Loucy (cell line): Measurements from ENCODE around the gene ZNF423.

Experiments
- H2AFZ ChIP-seq: fragments of 200-600 bp; sonication (generic); 2 replicates; pipeline ENCODE4 v1.6.0; 2016; ENCODE audit warnings: antibody characterized with exemption, mild to moderate bottlenecking, low read length, moderate library complexity
- H3F3A ChIP-seq: fragments of 200-600 bp; 2 replicates; pipeline ENCODE4 v1.6.0; 2016; ENCODE audit warnings: antibody characterized with exemption, low read depth, mild to moderate bottlenecking
- H3K27me3 ChIP-seq: fragments of 200-600 bp; sonication (generic); 2 replicates; pipeline ENCODE4 v1.6.1; 2014; ENCODE audit warnings: low read length, mild to moderate bottlenecking; ENCODE audit not compliant: insufficient read depth, poor library complexity, severe bottlenecking
- H3K36me3 ChIP-seq: fragments of 200-600 bp; sonication (generic); 2 replicates; pipeline ENCODE4 v1.6.1; 2016; ENCODE audit warnings: low read length; ENCODE audit not compliant: insufficient read depth
- H3K4me1 ChIP-seq: fragments of 200-600 bp; sonication (generic); 2 replicates; pipeline ENCODE4 v1.5.1; 2014; ENCODE audit warnings: low read length, mild to moderate bottlenecking; ENCODE audit not compliant: insufficient read depth, poor library complexity, severe bottlenecking
- H3K4me2 ChIP-seq: fragments of 200-600 bp; sonication (generic); 2 replicates; pipeline ENCODE4 v1.6.0; 2014; ENCODE audit warnings: antibody characterized with exemption, low read length, low read depth, mild to moderate bottlenecking; ENCODE audit not compliant: poor library complexity, severe bottlenecking
- H3K4me3 ChIP-seq: fragments of 200-600 bp; sonication (generic); 2 replicates; pipeline ENCODE4 v1.5.1; 2014; ENCODE audit warnings: low read length, mild to moderate bottlenecking, mixed read lengths; ENCODE audit not compliant: poor library complexity, severe bottlenecking
- H3K79me2 ChIP-seq: fragments of 200-600 bp; sonication (generic); 2 replicates; pipeline ENCODE4 v1.6.1; 2014; ENCODE audit warnings: low read length; ENCODE audit not compliant: insufficient read depth
- H3K9ac ChIP-seq: fragments of 200-600 bp; sonication (generic); 2 replicates; pipeline ENCODE4 v1.6.0; 2014; ENCODE audit warnings: mild to moderate bottlenecking, low read depth, low read length, moderate library complexity; ENCODE audit not compliant: poor library complexity, severe bottlenecking
- H3K9me2 ChIP-seq: fragments of 200-600 bp; sonication (generic); replicated peaks from 2 replicates; pipeline ENCODE4 v1.6.1; 2016; ENCODE audit warnings: low read depth, low read length, mixed read lengths
- H3K9me3 ChIP-seq: fragments of 200-600 bp; sonication (generic); 2 replicates; pipeline ENCODE4 v1.6.1; 2014; ENCODE audit warnings: mild to moderate bottlenecking, antibody characterized with exemption, low read length, low read depth; ENCODE audit not compliant: insufficient read depth
- H4K20me1 ChIP-seq: fragments of 200-600 bp; sonication (generic); 2 replicates; pipeline ENCODE4 v1.6.0; 2014; ENCODE audit warnings: antibody characterized with exemption, low read length, mild to moderate bottlenecking; ENCODE audit not compliant: insufficient read depth, poor library complexity, severe bottlenecking
- EZH2phosphoT487 ChIP-seq: fragments of 200-600 bp; IDR thresholded peaks from 2 replicates; pipeline ENCODE4 v1.6.1; 2018; ENCODE audit warnings: antibody characterized with exemption, mild to moderate bottlenecking, moderate library complexity, borderline replicate concordance
- TF ChIP-seq, protein P1 (sequence below): fragments of 200-600 bp; sonication (generic); conservative IDR thresholded peaks from 2 replicates; pipeline ENCODE4 v1.5.1; 2014; ENCODE audit warnings: mild to moderate bottlenecking, antibody characterized with exemption, low read length

Gene ZNF423

DNA sequence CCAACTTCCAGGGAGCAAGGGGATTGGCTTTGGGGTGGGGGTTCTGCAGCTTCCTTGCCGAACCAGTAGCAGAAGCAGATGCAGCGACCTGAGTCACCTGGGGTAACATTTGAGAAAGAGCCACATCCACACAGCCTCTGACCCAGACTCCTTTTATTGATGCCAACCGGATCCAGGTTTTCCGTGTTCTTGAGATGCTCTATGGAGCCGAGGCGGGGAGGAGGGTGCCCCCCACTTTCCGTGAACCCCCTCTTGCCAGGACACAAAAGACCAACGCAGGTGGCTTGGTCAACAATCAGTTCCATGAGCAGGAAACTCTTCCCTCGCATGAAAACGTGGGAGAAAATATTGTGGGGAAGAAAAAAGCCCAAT is 356.5 kb downstream of the ZNF423 start:
- H3K79me2 ChIP-seq, result no peaks in the 10 kb centered on the region
- H3K9me2 ChIP-seq, result no peaks in the 10 kb centered on the region
- H3K36me3 ChIP-seq, result no peaks in the 10 kb centered on the region
- H3F3A ChIP-seq, result no peaks in the 10 kb centered on the region
- no peak overlapping the region for H2AFZ ChIP-seq
- no peaks in the 10 kb centered on the region for H3K9me3 ChIP-seq
- peaks cover 7% of the 10 kb centered on the region for H3K4me1 ChIP-seq
- no peaks in the 10 kb centered on the region for H4K20me1 ChIP-seq
- no peak overlapping the region for H3K4me3 ChIP-seq
- H3K9ac ChIP-seq, result no peak overlapping the region
- no peaks in the 10 kb centered on the region for H3K27me3 ChIP-seq
- H3K4me2 ChIP-seq, result no peak overlapping the region
- TF ChIP-seq, protein P1, sequence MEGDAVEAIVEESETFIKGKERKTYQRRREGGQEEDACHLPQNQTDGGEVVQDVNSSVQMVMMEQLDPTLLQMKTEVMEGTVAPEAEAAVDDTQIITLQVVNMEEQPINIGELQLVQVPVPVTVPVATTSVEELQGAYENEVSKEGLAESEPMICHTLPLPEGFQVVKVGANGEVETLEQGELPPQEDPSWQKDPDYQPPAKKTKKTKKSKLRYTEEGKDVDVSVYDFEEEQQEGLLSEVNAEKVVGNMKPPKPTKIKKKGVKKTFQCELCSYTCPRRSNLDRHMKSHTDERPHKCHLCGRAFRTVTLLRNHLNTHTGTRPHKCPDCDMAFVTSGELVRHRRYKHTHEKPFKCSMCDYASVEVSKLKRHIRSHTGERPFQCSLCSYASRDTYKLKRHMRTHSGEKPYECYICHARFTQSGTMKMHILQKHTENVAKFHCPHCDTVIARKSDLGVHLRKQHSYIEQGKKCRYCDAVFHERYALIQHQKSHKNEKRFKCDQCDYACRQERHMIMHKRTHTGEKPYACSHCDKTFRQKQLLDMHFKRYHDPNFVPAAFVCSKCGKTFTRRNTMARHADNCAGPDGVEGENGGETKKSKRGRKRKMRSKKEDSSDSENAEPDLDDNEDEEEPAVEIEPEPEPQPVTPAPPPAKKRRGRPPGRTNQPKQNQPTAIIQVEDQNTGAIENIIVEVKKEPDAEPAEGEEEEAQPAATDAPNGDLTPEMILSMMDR, result no peak

- H3K4me1 ChIP-seq, result peaks cover 7% of the 10 kb centered on the region
- no peak overlapping the region for H3K9ac ChIP-seq
- H4K20me1 ChIP-seq, result no peaks in the 10 kb centered on the region
- H3K36me3 ChIP-seq, result no peaks in the 10 kb centered on the region
- no peaks in the 10 kb centered on the region for H3K79me2 ChIP-seq
- no peaks in the 10 kb centered on the region for H3F3A ChIP-seq
- H2AFZ ChIP-seq, result no peak overlapping the region
- no peak for TF ChIP-seq EZH2phosphoT487
- TF ChIP-seq, protein P1, result no peak
- H3K4me2 ChIP-seq, result no peak overlapping the region
- H3K4me3 ChIP-seq, result no peak overlapping the region
- H3K27me3 ChIP-seq, result no peaks in the 10 kb centered on the region
- H3K9me3 ChIP-seq, result no peaks in the 10 kb centered on the region
- no peaks in the 10 kb centered on the region for H3K9me2 ChIP-seq
Observed at GRCh38 chr16:49498666-49499413, 357.1 kb downstream of the ZNF423 start.

DNA sequence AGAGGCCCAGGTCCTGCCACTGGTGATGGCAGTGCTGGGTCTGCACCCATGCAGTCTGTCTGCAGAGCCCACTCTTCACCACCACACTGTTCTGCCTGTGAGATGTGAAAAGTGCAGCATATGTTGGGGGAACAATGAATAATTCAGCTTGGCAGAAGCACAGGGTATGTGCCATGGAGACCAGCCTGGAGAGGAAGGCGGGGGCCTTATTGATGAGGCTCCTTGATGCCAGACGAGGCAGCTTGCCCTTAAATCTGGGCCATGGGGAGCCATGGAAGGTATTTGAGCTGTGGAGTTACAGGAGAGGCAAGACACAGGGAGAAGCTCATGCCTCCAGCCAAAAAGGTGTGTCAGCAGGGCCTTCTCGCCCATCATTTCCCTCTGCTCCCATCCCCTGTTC is 357.6 kb downstream of the ZNF423 start:
- Histone ChIP-seq H3F3A (no peaks in the 10 kb centered on the region), H2AFZ (no peak overlapping the region), H3K4me1 (peaks cover 7% of the 10 kb centered on the region), H3K27me3 (no peaks in the 10 kb centered on the region), H3K79me2 (no peaks in the 10 kb centered on the region), H3K9me3 (no peaks in the 10 kb centered on the region), H3K36me3 (no peaks in the 10 kb centered on the region), H3K4me2 (no peak overlapping the region), H4K20me1 (no peaks in the 10 kb centered on the region), H3K4me3 (no peak overlapping the region), H3K9me2 (no peaks in the 10 kb centered on the region), H3K9ac (no peak overlapping the region)
- TF ChIP-seq, protein P1, result no peak
- no peak for TF ChIP-seq EZH2phosphoT487
